K562 (cell line): ENCODE results near the gene PRR30. TPM values are rescaled to one million over a fixed set of nuclear protein-coding genes. Genes with fewer than 3 reads are reported as not detected.
A peak's percentile ranks its signal among the peaks of the same experiment; 100 is the strongest.

Experiments used
- ATAC-seq: fragments of 200-7000 bp; cut with Tn5 transposase; 3 replicates; pipeline ENCODE4 v1.9.1; 2020; ENCODE audit warnings: moderate library complexity
- BruUV-seq: library from RNA; stranded (reverse); fragments of 400-500 nt; replicated peaks from 2 replicates; lab custom pipeline; 2021; lab: Mats Ljungman, UMichigan
- CTCF ChIA-PET: fragments of 300-600 bp; formaldehyde crosslinking; extraction: SDS; loops from one replicate; lab custom pipeline; 2021; ENCODE audit warnings: low intra/inter-chr PET ratio; lab: Yijun Ruan, JAX
- POLR2A ChIA-PET: fragments of 300-600, 350-650 bp; sonication (Branson Sonifier 250); formaldehyde crosslinking; extraction: SDS; loops from one replicate; lab custom pipeline; 2021; ENCODE audit warnings: antibody characterized with exemption, inconsistent platforms; lab: Yijun Ruan, JAX
- DNase-seq, 4 experiments: peaks; one replicate each; pipeline versions ENCODE4 v3.0.0 to v3.0.0-alpha.2; 2011 to 2018; ENCODE audit warnings: low spot score in 3 of 4, mixed read lengths in 3 of 4; ENCODE audit errors: extremely low read depth in 1 of 4
- FAIRE-seq: peaks from 2 replicates; lab custom pipeline; 2011; peaks lifted over from hg19 to GRCh38; lab: Jason Lieb, UNC
- H2AFZ ChIP-seq: 2 replicates; pipeline ENCODE4 v1.6.0; 2011; ENCODE audit warnings: low read depth, low read length, control low read depth, inconsistent platforms
- H3K27ac ChIP-seq: fragments of 200-600 bp; 3 replicates; pipeline ENCODE4 v1.8.0; 2011; ENCODE audit warnings: low read depth, mild to moderate bottlenecking, control low read depth, inconsistent platforms, low read length, moderate library complexity, mixed read lengths; ENCODE audit errors: extremely low read depth
- H3K27me3 ChIP-seq, 2 experiments: fragments of 300-600 bp in 1 of 2; 2 replicates in 1 of 2; 3 replicates in 1 of 2; pipeline versions ENCODE4 v1.6.0 to v1.8.0; 2011; ENCODE audit warnings: inconsistent platforms in 2 of 2, low read length in 2 of 2, mild to moderate bottlenecking in 1 of 2, mixed read lengths in 1 of 2, moderate library complexity in 1 of 2; ENCODE audit not compliant: control insufficient read depth in 2 of 2, insufficient read depth in 2 of 2
- H3K36me3 ChIP-seq: fragments of 300-600 bp; 3 replicates; pipeline ENCODE4 v1.8.0; 2011; ENCODE audit warnings: mild to moderate bottlenecking, low read length, inconsistent platforms; ENCODE audit not compliant: control insufficient read depth, insufficient read depth
- H3K4me1 ChIP-seq, 2 experiments: fragments of 200-600 bp in 1 of 2; replicated peaks in 1 of 2; 2 replicates in 1 of 2; 3 replicates in 1 of 2; pipeline versions ENCODE4 v1.5.1 to v1.8.0; 2011; ENCODE audit warnings: inconsistent platforms in 2 of 2, low read length in 2 of 2, mild to moderate bottlenecking in 1 of 2, mixed read lengths in 1 of 2, moderate library complexity in 1 of 2; ENCODE audit not compliant: control insufficient read depth in 2 of 2, insufficient read depth in 2 of 2
- H3K4me2 ChIP-seq: 2 replicates; pipeline ENCODE4 v1.6.1; 2011; ENCODE audit warnings: low read length, control low read depth, inconsistent platforms, mixed read lengths; ENCODE audit not compliant: insufficient read depth
- H3K4me3 ChIP-seq: fragments of 200-600 bp; sonication (generic), shearing (Covaris generic); 2 replicates; pipeline ENCODE4 v1.5.1; 2016; ENCODE audit warnings: control low read depth, inconsistent platforms
- H3K79me2 ChIP-seq: fragments of 200-600 bp; 3 replicates; pipeline ENCODE4 v1.8.0; 2011; ENCODE audit warnings: low read length, inconsistent platforms; ENCODE audit not compliant: control insufficient read depth, insufficient read depth
- H3K9ac ChIP-seq, 2 experiments: 2 replicates each; pipeline versions ENCODE4 v1.6.0 to v1.6.1; 2011; ENCODE audit warnings: low read depth in 2 of 2, low read length in 2 of 2, control low read depth in 1 of 2, inconsistent platforms in 1 of 2, mild to moderate bottlenecking in 1 of 2, mixed read lengths in 1 of 2; ENCODE audit not compliant: insufficient read depth in 1 of 2
- H3K9me1 ChIP-seq: one replicate; pipeline ENCODE4 v1.6.0; 2011; ENCODE audit warnings: inconsistent platforms, mild to moderate bottlenecking, low read length, moderate library complexity; ENCODE audit not compliant: control insufficient read depth, insufficient read depth
- H3K9me3 ChIP-seq: replicated peaks from 2 replicates; pipeline ENCODE4 v1.5.1; 2011; ENCODE audit warnings: low read depth, low read length, inconsistent platforms; ENCODE audit not compliant: control insufficient read depth, insufficient read depth
- H4K20me1 ChIP-seq: replicated peaks from 2 replicates; pipeline ENCODE4 v1.6.1; 2011; ENCODE audit warnings: low read length, inconsistent platforms, mixed read lengths; ENCODE audit not compliant: control insufficient read depth, insufficient read depth
- ILF3 ChIP-seq: fragments of 450-650 bp; IDR thresholded peaks from 2 replicates; pipeline ENCODE4 v1.6.1; 2018; ENCODE audit warnings: antibody characterized with exemption, mild to moderate bottlenecking, moderate library complexity, borderline replicate concordance
- KDM5B ChIP-seq: fragments of 200-600 bp; sonication (generic); IDR thresholded peaks from 2 replicates; pipeline ENCODE4 v1.6.1; 2012; ENCODE audit warnings: low read depth, mild to moderate bottlenecking, moderate library complexity, low read length, control low read depth, inconsistent platforms; ENCODE audit not compliant: insufficient replicate concordance
- NFATC3 ChIP-seq: fragments of 450-650 bp; IDR thresholded peaks from 2 replicates; pipeline ENCODE4 v1.6.1; 2017; ENCODE audit warnings: mild to moderate bottlenecking
- PRPF4 ChIP-seq: fragments of 200-400 bp; formaldehyde crosslinking; IDR thresholded peaks from one replicate; pipeline ENCODE4 v1.6.1; 2017; ENCODE audit warnings: low read length, low read depth, mild to moderate bottlenecking; ENCODE audit not compliant: insufficient read depth, poor library complexity, severe bottlenecking
- TOE1 ChIP-seq, 2 experiments: fragments of 450-650 bp in 1 of 2; sonication (generic) in 1 of 2; formaldehyde crosslinking in 1 of 2; IDR thresholded peaks; 2 replicates each; pipeline versions ENCODE4 v1.7.1 to v1.8.0; 2016 to 2022; ENCODE audit warnings: borderline replicate concordance in 2 of 2, mild to moderate bottlenecking in 2 of 2, antibody characterized with exemption in 1 of 2, inconsistent platforms in 1 of 2, low read depth in 1 of 2, missing genetic modification reagents in 1 of 2, moderate library complexity in 1 of 2
- ZFX ChIP-seq: sonication (generic); formaldehyde crosslinking; IDR thresholded peaks from 2 replicates; pipeline ENCODE4 v1.8.0; 2022; ENCODE audit warnings: mild to moderate bottlenecking, missing genetic modification reagents, moderate library complexity
- WGBS: fragments of 100-300 bp; shearing (Covaris generic); methylation state at CpG from one replicate; pipeline ENCODE4 v1.1.6; 2016; ENCODE audit warnings: low coverage, mixed read lengths; ENCODE audit not compliant: insufficient coverage; ENCODE audit errors: missing lambda C conversion rate; 5-methylcytosine and 5-hydroxymethylcytosine counted together
- in situ Hi-C: fragments of 300-500 bp; cut with MboI; formaldehyde crosslinking; loops from 4 replicates; pipeline ENCODE4 v1.15.0; 2018; ENCODE audit warnings: inconsistent platforms, mixed read lengths
- intact Hi-C: fragments of 100-400 bp; cut with micrococcal nuclease; formaldehyde crosslinking; loops from 2 replicates; pipeline ENCODE4 v1.14.2; 2022
- polyA plus RNA-seq, 8 experiments: library from polyadenylated mRNA; depleted of rRNA in 4 of 8; stranded (reverse) in 5 of 8; unstranded in 3 of 8; fragments of >200 nt; fragmentation: Nextera tagmentation in 2 of 8; fragmentation: Illumina TruSeq in 1 of 8; extraction: Ambion mirVana in 2 of 8; extraction: Trizol in 1 of 8; gene quantifications; 2 replicates each; pipeline versions ENCODE4 v1.2.1 to v1.2.3, GENCODE V29; 2011 to 2014; ENCODE audit warnings: inconsistent platforms in 1 of 8, missing spikeins in 1 of 8
- total RNA-seq, 7 experiments: library from RNA; depleted of rRNA in 6 of 7; stranded (reverse); fragments of >200 nt in 6 of 7; fragmentation: Illumina TruSeq in 2 of 7; extraction: Trizol in 2 of 7; gene quantifications; 2 replicates each; pipeline versions ENCODE4 v1.2.1 to v1.2.3, GENCODE V29; 2011 to 2021; ENCODE audit warnings: low replicate concordance in 1 of 7

Gene PRR30
- total and polyA plus RNA-seq, 9 of the 15 experiments (the other 6 are each of a cell fraction or from before 2014, with no cell fraction given), result not detected

- no peak for ATAC-seq
- 77% methylated on average over 2 of the region's 2 CpGs for WGBS
- BruUV-seq, result no TSS peak
- peak overlapping the region; percentile 2 to 27; a peak in 1 of 4 replicates for H3K9ac ChIP-seq
- H3K27me3 ChIP-seq, result no peaks in the 10 kb centered on the region
- ChIA-PET POLR2A (no interaction called here), CTCF (no interaction called here)
- no peaks in the 10 kb centered on the region for H3K9me3 ChIP-seq
- H4K20me1 ChIP-seq, result no peaks in the 10 kb centered on the region
- TF ChIP-seq NFATC3 (no peak), PRPF4 (no peak), ILF3 (no peak), ZFX (CRISPR knock-in tag) (no peak), KDM5B (no peak), TOE1 (IDR thresholded peaks at IDR 0.05; ENCODE audit: borderline replicate concordance) (no peak), TOE1 (CRISPR knock-in tag; IDR thresholded peaks at IDR 0.05; ENCODE audit: borderline replicate concordance, low read depth) (no peak)
- H3K79me2 ChIP-seq, result peaks cover 3% of the 10 kb centered on the region; the same call in 2 of the 3 replicates
- H2AFZ ChIP-seq, result peak overlapping the region; percentile 87
- H3K4me3 ChIP-seq, result no peak overlapping the region
- H3K4me1 ChIP-seq, result peaks cover 38 to 49% of the 10 kb centered on the region in 2 experiments
- H3K4me2 ChIP-seq, result no peak overlapping the region; the same call in 1 of the 2 replicates
- no peaks in the 10 kb centered on the region for H3K9me1 ChIP-seq
- H3K36me3 ChIP-seq, result no peaks in the 10 kb centered on the region; the same call in 2 of the 3 replicates
- intact Hi-C loops, result loop anchor here (5.0 kb wide), 2 partner anchors 117 to 207 kb away; partner anchors contain the start of genes ATRAID and SLC5A6
- in situ Hi-C loops, result loop anchor here (5.0 kb wide), 2 partner anchors 97 to 187 kb away; partner anchors contain the start of gene TRIM54
- FAIRE-seq, result no peak
- H3K27ac ChIP-seq, result peak overlapping the region; percentile 57; the same call in 1 of the 3 replicates
- no peak for DNase-seq
Observed at GRCh38 chr2:27095427-27095744, 43.8 kb downstream of the PRR30 start.
